NCI-H82 treated with DMSO at 0.1 percent for 48 hours (cell line): ENCODE measurements around the gene BAZ2B.

Experiments used
- DNase-seq: peaks from one replicate; lab custom pipeline; 2025; ENCODE audit not compliant: unreplicated experiment; lab: John Stamatoyannopoulos, UW

The BAZ2B gene

DNA sequence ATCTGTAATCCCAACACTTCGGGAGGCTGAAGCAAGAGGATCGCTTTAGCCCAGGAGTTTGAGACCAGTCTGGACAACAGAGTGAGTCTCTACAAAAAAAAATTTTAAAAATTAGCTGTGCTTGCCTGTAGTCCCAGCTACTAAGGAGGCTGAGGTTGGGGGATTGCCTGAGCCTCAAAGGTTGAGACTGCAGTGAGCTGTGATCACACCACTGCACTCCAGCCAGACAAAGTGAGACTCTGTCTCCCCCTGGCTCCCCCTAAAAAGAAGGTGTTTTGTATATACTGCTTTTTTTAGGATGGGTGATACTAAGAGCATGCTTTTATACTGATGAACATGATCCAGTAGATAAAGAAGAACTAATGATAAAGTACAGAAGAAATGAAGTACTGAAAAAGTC, 145.0 kb downstream of the BAZ2B start:
- no peak for DNase-seq

DNA sequence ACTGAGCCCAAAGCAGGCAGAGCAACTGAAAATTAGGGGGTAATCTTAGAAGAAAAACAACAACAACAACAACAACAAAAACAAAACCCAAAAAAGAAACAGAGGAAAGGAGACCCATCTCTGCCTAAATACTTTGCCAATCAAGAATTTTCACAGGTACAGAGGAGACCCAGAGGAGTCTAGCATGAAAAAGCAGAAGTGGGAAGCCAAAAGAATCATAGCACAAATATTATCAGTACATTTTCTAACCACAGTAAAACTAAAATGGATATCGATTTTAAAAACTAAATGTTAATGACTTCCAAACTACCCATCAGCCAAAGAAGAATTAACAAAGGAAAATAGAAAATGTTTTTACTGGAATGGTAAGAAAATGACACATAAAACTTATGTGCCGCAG, 148.1 kb downstream of the BAZ2B start:
- DNase-seq = no peak

DNA sequence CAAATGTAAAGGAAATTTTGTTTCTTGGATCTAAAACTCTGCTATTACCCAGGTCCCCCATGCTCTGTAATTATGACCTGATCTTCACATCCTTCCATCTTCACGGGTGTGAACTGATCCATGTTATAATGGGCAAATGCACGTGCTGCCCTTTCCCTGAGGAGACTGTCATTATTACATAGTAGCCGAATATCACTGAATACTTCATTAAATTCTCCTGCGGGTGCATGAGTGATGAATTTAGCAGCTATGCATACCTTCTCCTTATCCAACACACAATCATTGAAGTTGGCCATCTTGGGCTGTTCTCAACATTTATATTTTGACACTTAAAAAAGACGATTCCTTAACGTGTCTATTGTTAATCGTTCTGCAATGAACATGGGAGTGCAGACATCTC, 153.4 kb downstream of the BAZ2B start:
- no peak for DNase-seq

DNA sequence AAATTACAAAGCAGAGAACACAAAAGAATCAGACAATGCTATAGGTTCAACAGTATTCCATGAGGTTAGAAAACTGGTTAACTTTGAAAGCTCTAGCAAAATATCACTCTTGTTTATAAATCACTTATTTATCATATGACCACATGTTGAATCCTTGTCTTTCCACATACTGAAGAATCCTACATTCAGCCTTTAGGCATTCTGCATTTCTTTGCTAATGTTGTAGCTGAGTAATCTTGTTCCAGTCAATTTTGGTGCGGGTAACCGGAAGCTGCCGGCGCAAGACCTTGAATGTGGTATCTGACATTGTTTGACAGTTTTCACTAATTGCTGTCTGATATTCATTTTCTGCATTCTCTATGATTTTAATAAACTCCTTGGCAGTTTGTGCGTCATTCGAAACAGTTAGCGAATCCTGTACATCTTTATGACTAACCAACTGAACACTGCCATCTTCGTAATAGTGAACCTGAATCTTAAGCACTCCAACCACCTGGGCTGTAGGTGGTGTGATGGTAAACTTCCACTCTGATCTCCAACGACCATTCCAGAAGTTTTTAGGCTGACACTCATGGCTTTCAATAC, 154.1 kb downstream of the BAZ2B start:
- DNase-seq = no peak

DNA sequence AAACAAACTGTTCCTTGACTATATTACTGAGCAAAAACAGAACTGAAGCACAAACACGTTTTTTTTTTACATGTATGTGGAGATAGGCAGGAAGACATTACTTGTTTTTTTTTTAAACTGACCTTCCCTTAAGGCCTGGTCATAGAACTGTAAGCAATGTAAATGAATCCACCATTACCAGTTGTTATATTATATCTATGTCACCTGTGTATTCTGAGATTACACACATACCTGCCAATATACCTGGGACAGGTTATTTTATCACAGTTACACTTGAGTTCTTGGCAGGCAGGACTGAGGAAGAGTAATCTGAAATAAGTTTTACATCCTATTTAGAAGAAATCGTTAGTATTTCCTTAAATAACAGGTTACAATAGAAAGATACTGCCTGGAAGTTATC, 155.3 kb downstream of the BAZ2B start:
- DNase-seq = no peak

DNA sequence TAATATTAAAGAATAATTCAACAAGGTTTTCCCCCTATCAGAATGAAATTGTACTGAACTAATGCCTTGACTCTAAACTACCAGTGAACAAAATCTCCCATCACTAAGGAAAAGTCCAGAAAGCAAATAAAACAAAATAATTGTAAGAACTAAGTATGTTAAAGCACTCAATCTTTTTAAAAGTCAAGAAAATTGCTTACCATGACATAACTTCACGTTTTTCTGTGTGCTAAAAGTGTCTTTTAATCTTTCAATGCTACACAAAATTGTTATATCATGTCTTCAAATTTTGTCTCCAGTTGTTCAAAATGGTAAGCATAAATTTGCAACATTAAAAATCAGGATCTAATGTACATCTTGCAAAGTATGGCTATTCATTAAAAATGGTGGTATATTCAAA, 156.1 kb downstream of the BAZ2B start:
- DNase-seq = no peak

- DNase-seq = no peak
Observed at GRCh38 chr2:159459279-159459678, 157.1 kb downstream of the BAZ2B start.

DNA sequence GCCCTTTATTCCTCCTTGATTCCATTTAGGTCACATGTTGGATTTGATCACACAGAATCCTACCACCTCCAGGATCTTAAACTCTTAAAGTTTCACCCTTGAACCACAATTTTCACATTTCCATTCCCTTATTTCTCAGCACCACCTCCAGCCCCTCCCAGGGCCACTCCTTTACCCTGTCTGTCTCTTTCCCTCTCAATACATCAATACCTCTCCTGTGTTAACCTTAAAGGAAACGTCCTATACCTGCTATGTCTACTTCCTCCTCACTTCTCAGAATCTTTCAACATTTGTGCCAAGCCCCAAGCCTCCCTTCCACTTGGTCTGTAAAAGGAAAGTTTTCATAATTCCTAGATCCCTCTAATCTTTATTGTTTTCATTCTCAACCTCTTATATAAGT, 158.8 kb downstream of the BAZ2B start:
- DNase-seq = no peak

DNA sequence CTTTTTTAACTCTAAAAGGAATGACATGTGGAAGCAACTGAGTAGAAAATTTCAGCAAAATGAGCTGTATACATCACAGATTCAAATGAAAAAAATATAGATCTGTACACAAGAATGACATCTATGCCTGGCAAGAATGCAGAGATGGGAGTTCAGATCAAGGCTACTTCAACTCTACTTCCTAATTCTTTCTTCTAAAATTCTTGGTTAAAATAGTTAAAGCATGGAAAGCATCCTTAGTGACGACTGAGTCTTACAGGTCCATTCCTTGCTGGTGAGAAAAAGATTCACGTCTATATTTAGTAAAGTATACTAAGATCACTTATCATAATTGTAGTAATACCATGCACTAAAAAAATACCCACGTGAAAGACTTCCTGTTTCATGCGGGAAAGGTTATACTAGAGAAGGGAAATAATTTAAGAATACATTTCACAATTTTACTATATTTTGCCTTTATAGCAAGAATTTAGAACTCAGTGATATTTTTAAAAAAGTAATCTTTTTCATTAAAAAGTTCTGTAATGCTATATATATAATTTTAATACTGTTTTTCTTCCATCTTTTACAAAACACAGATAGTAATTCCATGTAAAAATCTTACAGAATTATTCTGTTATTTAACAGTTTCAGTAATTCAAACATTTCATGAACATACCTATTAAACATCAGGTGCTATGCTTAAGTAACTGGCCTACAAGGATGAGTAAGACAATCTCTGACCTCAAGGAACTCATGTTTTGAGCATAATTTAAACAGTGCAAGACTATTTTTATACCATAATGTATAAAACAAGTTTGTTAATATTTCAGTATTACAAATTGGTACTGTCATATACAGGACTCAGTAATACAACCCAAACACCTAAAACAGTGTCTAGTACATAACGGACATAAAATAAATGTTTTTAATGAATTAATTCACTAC, 159.6 kb downstream of the BAZ2B start:
- no peak for DNase-seq

DNA sequence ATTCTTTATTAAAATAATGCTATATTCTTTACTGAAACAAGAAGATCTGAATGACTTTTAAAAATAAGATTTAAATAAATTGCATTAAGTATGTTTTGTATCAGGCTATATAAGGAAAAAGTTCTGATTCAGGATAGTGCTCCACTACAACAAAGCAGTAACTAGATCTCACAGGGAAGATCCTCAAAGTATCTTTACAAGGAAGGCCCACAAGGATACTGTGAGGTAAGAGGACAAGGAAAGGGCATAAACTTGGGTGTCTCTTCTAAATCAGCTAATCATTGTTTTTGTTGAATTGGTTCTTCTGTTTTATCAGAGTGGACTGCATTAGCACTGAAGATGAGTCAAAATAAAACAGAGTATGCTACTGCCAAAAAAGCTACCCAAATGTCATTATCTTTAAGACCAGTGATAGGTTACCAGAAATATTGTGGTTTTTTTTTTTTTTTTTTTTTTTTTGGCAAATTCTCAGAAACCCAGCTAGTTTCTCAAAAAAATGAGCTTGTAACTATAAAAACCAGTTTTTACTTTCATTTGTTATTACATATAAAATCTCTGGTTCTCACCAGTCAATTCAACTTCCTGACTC, 160.9 kb downstream of the BAZ2B start:
- no peak for DNase-seq

DNA sequence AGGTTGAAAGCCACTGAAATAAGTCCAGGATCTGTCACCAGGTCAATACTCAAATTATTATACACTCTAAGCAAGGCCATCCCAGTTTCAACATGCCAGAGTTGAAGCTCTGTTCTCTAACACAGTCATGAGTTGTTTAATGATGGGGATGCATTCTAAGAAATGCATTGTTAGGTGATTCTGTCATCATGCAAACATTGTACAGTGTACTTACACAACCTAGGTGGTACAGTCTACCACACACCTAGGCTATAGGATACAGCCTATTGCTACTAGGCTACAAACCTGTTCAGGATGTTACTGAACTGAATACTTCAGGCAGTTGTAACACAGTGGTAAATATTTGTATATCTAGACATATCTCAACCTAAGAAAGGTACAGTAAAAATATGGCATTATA, 162.2 kb downstream of the BAZ2B start:
- DNase-seq = no peak

- DNase-seq = no peak
Observed at GRCh38 chr2:159450180-159450579, 166.2 kb downstream of the BAZ2B start.

GRCh38 chr2:159449504-159450124, 166.7 kb downstream of the BAZ2B start:
- DNase-seq = no peak

DNA sequence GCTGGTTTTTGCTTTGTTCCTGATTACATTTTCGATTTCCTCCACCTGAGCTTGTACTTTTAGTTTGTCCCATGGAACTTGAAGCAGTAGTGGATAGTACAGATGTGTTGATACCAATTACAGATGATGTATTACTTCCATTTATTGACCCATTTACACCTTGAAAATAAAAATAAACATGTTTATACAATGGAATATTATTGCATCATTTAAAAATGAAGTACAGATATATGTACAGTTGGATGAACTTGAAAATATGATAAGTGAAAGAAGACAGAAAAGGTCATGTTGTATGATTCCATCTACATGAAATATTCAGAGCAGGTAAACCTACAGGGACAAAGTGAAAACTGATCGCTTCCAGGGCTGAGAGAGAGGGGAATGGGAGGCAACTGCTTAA, 169.5 kb downstream of the BAZ2B start:
- no peak for DNase-seq

- no peak for DNase-seq
Observed at GRCh38 chr2:159446201-159446600, 170.1 kb downstream of the BAZ2B start.

DNA sequence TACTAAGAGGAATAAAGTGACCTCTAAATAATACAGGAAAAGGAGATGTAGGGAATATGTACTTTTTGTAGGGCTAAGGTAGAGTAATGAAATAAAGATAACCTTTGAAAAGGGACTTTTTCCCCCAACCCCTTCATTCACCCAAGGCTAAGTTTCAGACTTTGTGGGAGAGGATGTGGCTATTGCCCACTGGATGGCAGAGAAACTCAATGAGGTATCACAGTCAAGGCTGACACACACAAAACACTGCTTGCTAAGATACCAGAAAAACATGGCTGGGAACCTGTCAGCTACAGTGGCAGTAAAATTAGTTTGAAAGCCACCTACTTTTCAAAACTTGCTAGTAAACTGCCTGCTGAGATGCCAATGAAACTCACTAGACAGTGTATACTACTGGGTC, 171.0 kb downstream of the BAZ2B start:
- no peak for DNase-seq

- DNase-seq = no peak
Observed at GRCh38 chr2:159444754-159445153, 171.6 kb downstream of the BAZ2B start.

- no peak for DNase-seq
Observed at GRCh38 chr2:159442159-159442852, 174.0 kb downstream of the BAZ2B start.

DNA sequence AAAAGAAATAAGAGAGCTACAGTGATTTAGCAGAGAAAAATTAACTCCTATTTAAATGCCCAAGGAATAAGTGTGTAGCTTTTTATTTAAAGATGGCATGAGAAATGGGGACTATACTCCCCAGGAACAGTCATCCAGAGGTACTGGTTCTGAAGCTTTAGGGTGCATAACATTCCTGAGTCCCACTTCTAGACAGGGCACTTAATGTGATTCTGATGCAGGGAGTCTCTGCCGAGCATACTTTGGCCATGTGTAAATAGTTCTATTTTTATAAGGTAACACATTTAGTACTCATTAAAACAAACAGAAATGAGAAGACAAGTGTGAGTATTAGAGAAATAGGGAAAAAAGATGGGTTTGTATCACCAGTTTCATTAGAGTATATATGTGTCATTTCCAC, 175.2 kb downstream of the BAZ2B start:
- no peak for DNase-seq

DNA sequence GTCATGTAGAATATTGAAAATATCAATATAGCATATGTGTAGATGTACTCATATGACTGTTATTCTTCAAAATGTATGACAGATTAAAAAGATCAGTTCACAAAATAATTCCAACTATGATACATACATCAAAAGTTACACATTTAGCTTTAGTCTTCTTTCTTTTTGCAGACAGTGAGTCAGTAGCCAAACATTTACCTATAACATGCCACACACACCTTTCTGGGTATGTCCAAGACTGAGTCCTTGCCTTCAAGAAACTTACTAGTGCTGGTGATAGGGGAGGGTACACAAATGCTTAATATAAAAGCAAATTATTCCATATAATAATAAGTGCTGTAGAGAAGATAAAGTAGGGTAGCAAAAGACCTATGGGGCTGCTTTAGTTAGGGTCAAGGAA, 176.9 kb downstream of the BAZ2B start:
- DNase-seq = no peak

- no peak for DNase-seq
Observed at GRCh38 chr2:159438720-159439353, 177.5 kb downstream of the BAZ2B start.
